B cell (primary cell): ENCODE results near the gene CMIP. TPM values are rescaled to one million over a fixed set of nuclear protein-coding genes. Genes with fewer than 3 reads are reported as not detected.

Experiments used
- ATAC-seq: fragments of 200-7000 bp; cut with Tn5 transposase; one replicate; pipeline ENCODE4 v1.10.0; 2021; ENCODE audit warnings: low read depth, mild to moderate bottlenecking, moderate number of reproducible peaks, moderate library complexity
- CTCF ChIA-PET: fragments of 350-600 bp; sonication (Branson Sonifier 250); formaldehyde crosslinking; loops from one replicate; lab custom pipeline; 2021; ENCODE audit warnings: antibody characterized with exemption, inconsistent platforms; lab: Charles Lee
- POLR2A ChIA-PET: fragments of 350-600 bp; sonication (Branson Sonifier 250); formaldehyde crosslinking; loops from one replicate; lab custom pipeline; 2021; ENCODE audit warnings: antibody characterized with exemption; lab: Charles Lee
- DNase-seq: peaks from one replicate; pipeline ENCODE4 v3.0.0; 2013
- H2AFZ ChIP-seq: 2 replicates; pipeline ENCODE4 v1.6.1; 2012; ENCODE audit warnings: mild to moderate bottlenecking, low read depth, low read length; ENCODE audit not compliant: insufficient read depth, poor library complexity, severe bottlenecking
- H3K27ac ChIP-seq, 2 donors: 1 replicate in 1 of 2; 2 replicates in 1 of 2; pipeline ENCODE4 v1.5.1; 2012 to 2013; ENCODE audit warnings: low read length in 2 of 2, mild to moderate bottlenecking in 2 of 2, moderate library complexity in 1 of 2
- H3K27me3 ChIP-seq, 4 experiments: fragments of 200-600 bp in 1 of 4; sonication (generic) in 1 of 4; replicated peaks in 1 of 4; 1 replicate in 2 of 4; 2 replicates in 2 of 4; pipeline versions ENCODE4 v1.6.1 to v1.7.0; 2013 to 2016; ENCODE audit warnings: low read length in 3 of 4, mild to moderate bottlenecking in 2 of 4, mixed read lengths in 1 of 4, moderate library complexity in 1 of 4; ENCODE audit not compliant: insufficient read depth in 4 of 4, control insufficient read depth in 3 of 4; ENCODE audit errors: control extremely low read depth in 1 of 4
- H3K36me3 ChIP-seq, 2 experiments: replicated peaks in 1 of 2; 1 replicate in 1 of 2; 2 replicates in 1 of 2; pipeline versions ENCODE4 v1.6.1 to v1.7.1; 2013; ENCODE audit warnings: low read length in 1 of 2; ENCODE audit not compliant: insufficient read depth in 2 of 2, control insufficient read depth in 1 of 2; ENCODE audit errors: control extremely low read depth in 1 of 2, extremely low read depth in 1 of 2
- H3K4me1 ChIP-seq, 2 donors: fragments of 200-600 bp in 1 of 2; sonication (generic) in 1 of 2; 1 replicate in 1 of 2; 2 replicates in 1 of 2; pipeline versions ENCODE4 v1.5.1 to v1.6.1; 2013 to 2017; ENCODE audit warnings: low read length in 2 of 2; ENCODE audit not compliant: control insufficient read depth in 2 of 2, insufficient read depth in 2 of 2
- H3K4me2 ChIP-seq: replicated peaks from 2 replicates; pipeline ENCODE3; 2012; ENCODE audit warnings: mild to moderate bottlenecking, low read depth, low read length; ENCODE audit not compliant: poor library complexity, severe bottlenecking
- H3K4me3 ChIP-seq, 5 experiments: fragments of 200-600 bp in 1 of 5; sonication (generic) in 1 of 5; 1 replicate in 3 of 5; 2 replicates in 2 of 5; pipeline versions ENCODE4 v1.5.1 to v1.7.0; 2011 to 2016; ENCODE audit warnings: low read length in 4 of 5, mild to moderate bottlenecking in 4 of 5, low read depth in 2 of 5, control low read depth in 1 of 5, moderate library complexity in 1 of 5; ENCODE audit not compliant: insufficient read depth in 1 of 5; ENCODE audit errors: control extremely low read depth in 1 of 5, extremely low read depth in 1 of 5
- H3K79me2 ChIP-seq: fragments of 200-600 bp; sonication (generic); one replicate; pipeline ENCODE4 v1.6.0; 2016; ENCODE audit warnings: low read length; ENCODE audit not compliant: control insufficient read depth, insufficient read depth
- H3K9ac ChIP-seq: fragments of 200-600 bp; sonication (generic); 2 replicates; pipeline ENCODE4 v1.6.1; 2017; ENCODE audit warnings: mild to moderate bottlenecking, low read length, moderate library complexity
- H3K9me3 ChIP-seq, 3 donors: one replicate each; pipeline versions ENCODE4 v1.6.1 to v1.7.1; 2013; ENCODE audit warnings: low read length in 2 of 3; ENCODE audit not compliant: control insufficient read depth in 2 of 3, insufficient read depth in 1 of 3; ENCODE audit errors: control extremely low read depth in 1 of 3
- H4K20me1 ChIP-seq: 2 replicates; pipeline ENCODE4 v1.6.0; 2012; ENCODE audit warnings: mild to moderate bottlenecking, low read length; ENCODE audit not compliant: insufficient read depth, control insufficient read depth, poor library complexity, severe bottlenecking
- H3K27ac Mint-ChIP-seq: one replicate; pipeline ENCODE4 v1.8.0; 2021; ENCODE audit warnings: mixed read lengths
- H3K27me3 Mint-ChIP-seq: one replicate; pipeline ENCODE4 v1.8.0; 2021; ENCODE audit warnings: mixed read lengths
- H3K4me1 Mint-ChIP-seq: one replicate; pipeline ENCODE4 v1.8.0; 2021; ENCODE audit warnings: mixed read lengths
- H3K4me3 Mint-ChIP-seq: one replicate; pipeline ENCODE4 v1.8.0; 2021; ENCODE audit warnings: mixed read lengths
- H3K9me3 Mint-ChIP-seq: one replicate; pipeline ENCODE4 v1.8.0; 2022; ENCODE audit warnings: mixed read lengths; ENCODE audit not compliant: insufficient read depth
- EZH2 ChIP-seq: IDR thresholded peaks from 2 replicates; pipeline ENCODE4 v1.6.1; 2012; ENCODE audit warnings: borderline replicate concordance, low read depth, mild to moderate bottlenecking, moderate library complexity, low read length; ENCODE audit not compliant: insufficient read depth, poor library complexity, severe bottlenecking
- WGBS: methylation state at CpG from one replicate; pipeline ENCODE4 v1.1.5; 2013; ENCODE audit warnings: missing lambda C conversion rate; ENCODE audit not compliant: insufficient coverage; 5-methylcytosine and 5-hydroxymethylcytosine counted together
- intact Hi-C: fragments of 100-400 bp; cut with micrococcal nuclease; formaldehyde crosslinking; loops from one replicate; pipeline ENCODE4 v1.10.0; 2022
- polyA plus RNA-seq: library from polyadenylated mRNA; depleted of rRNA; stranded (reverse); fragments of >200 nt; gene quantifications from 2 replicates; pipeline ENCODE4 v1.2.3, GENCODE V29; 2012
- total RNA-seq, 2 donors: library from RNA; stranded (reverse); fragments of 120-200 nt in 1 of 2; gene quantifications; 1 replicate in 1 of 2; 2 replicates in 1 of 2; pipeline versions ENCODE4 v1.2.3 to v1.2.4, GENCODE V29; 2013 to 2022
- TF ChIP-seq, protein P1 (sequence below): fragments of 200-600 bp; IDR thresholded peaks from one replicate; pipeline ENCODE4 v1.8.0; 2022; ENCODE audit warnings: antibody characterized with exemption, mild to moderate bottlenecking

CMIP gene
- total and polyA plus RNA-seq, 2 donors (not counting 1 experiment from before 2014, with no cell fraction given), result 27.1 to 155 TPM

DNA sequence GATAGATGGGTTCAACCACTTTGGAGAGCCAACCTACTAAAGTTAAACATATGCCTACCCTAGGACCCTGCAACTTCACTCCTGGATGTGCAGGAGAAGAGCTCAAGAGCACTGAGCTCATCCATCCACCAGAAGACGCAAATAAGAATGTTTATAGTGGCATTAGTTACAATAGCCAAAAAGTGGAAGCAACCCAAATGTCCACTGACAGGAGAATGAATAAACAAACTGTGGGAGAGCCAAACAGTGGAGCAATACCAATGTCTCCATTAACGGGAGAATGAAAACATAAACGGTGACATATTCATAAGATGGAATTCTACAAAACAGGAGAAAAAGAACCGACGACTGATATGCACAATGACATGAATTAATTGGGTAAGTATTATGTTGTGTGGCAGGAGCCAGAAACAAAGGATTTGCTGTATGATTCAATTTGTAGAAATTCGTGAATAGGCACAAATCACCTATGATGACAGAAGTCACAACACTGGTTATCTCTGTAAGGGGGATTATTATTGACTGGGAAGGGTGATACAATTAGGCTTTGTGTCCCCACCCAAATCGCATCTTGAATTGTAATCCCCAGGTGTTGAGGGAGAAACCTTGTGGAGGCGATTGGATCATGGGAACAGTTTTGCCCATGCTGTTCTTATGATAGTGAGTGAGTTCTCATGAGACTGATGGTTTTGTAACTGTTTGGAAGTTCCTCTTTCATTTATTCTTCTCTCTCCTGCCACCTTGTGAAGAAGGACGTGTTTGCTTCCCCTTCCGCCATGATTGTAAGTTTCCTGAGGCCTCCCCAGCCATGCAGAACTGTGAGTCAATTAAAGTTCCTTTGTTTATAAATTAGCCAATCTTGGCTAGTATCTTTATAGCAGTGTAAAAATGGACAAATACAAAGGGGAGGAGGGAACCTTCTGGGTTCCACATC, 276.6 kb downstream of the CMIP start:
- Mint-ChIP-seq H3K4me3 (no peak overlapping the region), H3K27me3 (no peaks in the 10 kb centered on the region), H3K27ac (peak overlapping the region; percentile 72), H3K9me3 (peaks cover 11% of the 10 kb centered on the region), H3K4me1 (peaks cover 27% of the 10 kb centered on the region)
- whole genome bisulfite sequencing, result 98% methylated on average over 7 of the region's 10 CpGs
- peak; percentile 40 for DNase-seq
- Histone ChIP-seq H3K4me2 (no peak overlapping the region), H3K9me3 (peaks cover 1 to 26% (median 25%) of the 10 kb centered on the region in 3 donors), H3K36me3 (no peaks in the 10 kb centered on the region), H3K9ac (no peak overlapping the region), H2AFZ (no peak overlapping the region), H3K4me3 (no peak overlapping the region), H3K79me2 (no peaks in the 10 kb centered on the region), H3K4me1 (peaks cover 24 to 43% of the 10 kb centered on the region in 2 donors), H3K27me3 (no peaks in the 10 kb centered on the region), H3K27ac (peak overlapping the region in 1 of 2 donors; percentile 57), H4K20me1 (no peaks in the 10 kb centered on the region)
- no peak for TF ChIP-seq EZH2
- TF ChIP-seq, protein P1, sequence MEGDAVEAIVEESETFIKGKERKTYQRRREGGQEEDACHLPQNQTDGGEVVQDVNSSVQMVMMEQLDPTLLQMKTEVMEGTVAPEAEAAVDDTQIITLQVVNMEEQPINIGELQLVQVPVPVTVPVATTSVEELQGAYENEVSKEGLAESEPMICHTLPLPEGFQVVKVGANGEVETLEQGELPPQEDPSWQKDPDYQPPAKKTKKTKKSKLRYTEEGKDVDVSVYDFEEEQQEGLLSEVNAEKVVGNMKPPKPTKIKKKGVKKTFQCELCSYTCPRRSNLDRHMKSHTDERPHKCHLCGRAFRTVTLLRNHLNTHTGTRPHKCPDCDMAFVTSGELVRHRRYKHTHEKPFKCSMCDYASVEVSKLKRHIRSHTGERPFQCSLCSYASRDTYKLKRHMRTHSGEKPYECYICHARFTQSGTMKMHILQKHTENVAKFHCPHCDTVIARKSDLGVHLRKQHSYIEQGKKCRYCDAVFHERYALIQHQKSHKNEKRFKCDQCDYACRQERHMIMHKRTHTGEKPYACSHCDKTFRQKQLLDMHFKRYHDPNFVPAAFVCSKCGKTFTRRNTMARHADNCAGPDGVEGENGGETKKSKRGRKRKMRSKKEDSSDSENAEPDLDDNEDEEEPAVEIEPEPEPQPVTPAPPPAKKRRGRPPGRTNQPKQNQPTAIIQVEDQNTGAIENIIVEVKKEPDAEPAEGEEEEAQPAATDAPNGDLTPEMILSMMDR, result no peak
- ATAC-seq, result no peak
- intact Hi-C loops, result no loop called here
- POLR2A ChIA-PET, result no interaction called here
- CTCF ChIA-PET, result interaction anchor here (0.5 to 4.3 kb wide), 10 partner anchors 8 to 356 kb away, joined by 3 to 84 read pairs (median 5); no protein-coding TSS in a partner anchor
